Right forelimb (tissue), 1 donor: ENCODE measurements around the gene CLK2.

Experiments
- DNase-seq: peaks from one replicate; pipeline ENCODE4 v3.0.0-alpha.2; 2018

The CLK2 gene

DNA sequence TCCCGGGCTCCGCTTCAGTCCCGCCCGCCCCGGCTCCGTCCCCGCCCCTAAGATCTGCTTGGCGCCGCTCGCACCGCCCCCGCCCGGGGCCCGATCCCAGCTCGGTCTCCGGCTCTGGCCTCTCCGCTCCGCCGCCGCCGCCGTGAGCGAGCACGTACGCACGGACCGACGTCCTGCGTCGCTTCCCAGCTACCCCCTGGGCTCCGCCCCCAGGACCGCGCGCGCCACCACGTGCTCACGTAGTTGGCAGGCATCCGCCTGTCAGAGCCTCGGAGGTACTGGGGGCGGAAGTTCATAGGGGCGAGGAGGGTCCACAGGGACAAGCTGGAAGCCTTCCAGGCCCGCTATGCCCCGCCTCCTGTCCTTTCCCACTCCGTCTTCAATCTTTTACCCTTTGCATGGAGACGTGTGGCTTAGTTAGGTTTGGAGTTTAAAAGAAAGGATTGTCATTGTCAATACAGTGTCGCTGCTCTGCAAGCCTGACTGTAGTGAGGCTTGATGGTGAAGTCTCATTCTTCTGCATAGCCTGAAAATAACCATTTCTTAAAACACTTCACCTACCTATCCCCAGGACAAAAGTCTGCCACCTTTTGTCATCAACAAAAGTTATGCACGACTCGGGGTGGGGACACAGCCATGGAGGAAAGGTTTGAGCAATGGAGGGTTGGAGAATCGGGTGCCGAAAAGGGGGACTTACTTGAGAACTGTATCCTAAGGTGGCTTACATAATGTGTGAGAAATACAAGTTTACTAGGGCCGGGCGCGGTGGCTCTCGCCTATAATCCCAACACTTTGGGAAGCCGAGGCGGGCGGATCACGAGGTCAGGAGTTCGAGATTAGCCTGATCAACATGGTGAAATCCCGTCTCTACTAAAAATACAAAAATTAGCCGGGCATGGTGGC is at the start of gene CLK2:
Gene CLK2, minus strand, starts transcription at position 162 of the 903 bp plus-strand sequence. CDS start 2,527 bp downstream, outside the sequence.
- DNase-seq: peak; percentile 98

DNA sequence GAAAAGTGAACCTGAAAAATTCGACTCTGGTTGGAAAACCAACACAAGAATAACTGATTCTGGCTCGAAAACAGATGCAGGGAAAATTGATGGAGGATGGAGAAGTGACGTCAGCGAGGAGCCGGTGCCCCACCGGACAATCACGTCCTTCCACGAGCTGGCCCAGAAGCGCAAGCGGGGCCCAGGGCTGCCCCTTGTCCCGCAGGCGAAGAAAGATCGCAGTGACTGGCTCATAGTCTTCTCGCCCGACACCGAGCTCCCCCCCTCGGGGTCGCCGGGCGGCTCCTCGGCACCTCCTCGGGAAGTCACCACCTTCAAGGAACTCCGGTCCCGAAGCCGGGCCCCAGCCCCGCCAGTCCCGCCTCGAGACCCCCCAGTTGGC is 49.3 kb upstream of the CLK2 start:
- DNase-seq: peak; percentile 82

GRCh38 chr1:155321639-155322503 is 48.6 kb upstream of the CLK2 start:
- DNase-seq: no peak

DNA sequence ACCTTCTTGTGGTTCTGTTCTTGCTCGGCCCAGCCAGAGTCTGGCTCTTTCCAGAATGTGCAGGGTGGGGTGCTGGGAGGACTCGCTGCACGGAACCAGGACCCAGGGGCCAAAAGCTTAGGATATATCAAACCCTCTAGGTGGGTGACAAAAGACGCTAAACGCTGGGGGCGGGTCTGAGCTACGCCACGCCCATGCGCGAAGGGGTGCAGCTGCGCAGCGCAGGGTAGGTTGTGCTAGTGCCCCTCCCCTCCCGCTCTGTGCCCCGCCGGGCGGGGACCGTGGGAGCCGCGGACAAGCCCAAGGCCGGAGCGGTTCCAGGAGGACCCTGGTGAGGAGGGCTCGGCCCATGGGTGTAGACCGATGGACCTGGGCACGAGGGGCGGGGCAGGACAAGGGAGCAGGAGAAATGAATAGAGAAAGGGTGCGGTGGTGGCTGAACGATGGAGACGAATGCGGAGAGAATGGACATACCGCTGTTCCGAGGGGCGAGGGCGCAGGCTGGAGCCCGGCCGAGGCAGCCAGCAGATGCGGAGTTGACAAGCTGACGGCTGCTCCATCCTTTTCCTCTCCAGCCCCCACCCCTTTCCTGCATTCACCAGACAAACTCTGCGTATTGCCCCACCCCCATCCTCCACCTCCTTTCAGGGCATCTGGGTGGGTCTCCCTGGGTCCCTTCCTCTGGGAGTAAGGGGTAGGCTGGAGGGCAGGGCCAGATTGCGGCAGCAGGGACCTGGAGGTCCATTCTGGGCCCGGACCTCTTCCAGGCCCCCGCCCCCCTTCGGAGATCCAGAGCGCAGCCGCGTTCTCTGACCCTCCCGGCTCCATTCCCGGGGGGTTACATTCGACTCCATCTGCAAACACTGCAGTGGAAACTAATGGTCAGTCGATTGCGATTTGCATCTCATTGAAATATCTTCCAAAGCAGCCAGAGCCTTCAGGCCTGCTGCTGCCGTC is 47.6 kb upstream of the CLK2 start, which contains the start of gene RUSC1:
Gene RUSC1, plus strand, starts transcription at position 234 of the 957 bp plus-strand sequence. CDS start 880 bp downstream, outside the sequence.
- peak; percentile 81 for DNase-seq

DNA sequence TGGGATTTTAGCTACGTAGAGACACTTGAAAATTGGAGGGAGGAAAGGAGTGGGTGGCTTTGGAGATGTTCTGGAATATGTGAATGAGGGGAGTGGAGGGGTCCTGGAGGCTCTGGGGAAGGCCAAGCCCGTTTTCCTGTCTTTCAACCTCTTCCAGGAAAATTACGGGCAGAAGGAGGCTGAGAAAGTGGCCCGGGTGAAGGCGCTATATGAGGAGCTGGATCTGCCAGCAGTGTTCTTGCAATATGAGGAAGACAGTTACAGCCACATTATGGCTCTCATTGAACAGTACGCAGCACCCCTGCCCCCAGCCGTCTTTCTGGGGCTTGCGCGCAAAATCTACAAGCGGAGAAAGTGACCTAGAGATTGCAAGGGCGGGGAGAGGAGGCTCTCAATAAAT is 46.9 kb upstream of the CLK2 start:
- no peak for DNase-seq

GRCh38 chr1:155319536-155319935 is 46.2 kb upstream of the CLK2 start:
- no peak for DNase-seq

DNA sequence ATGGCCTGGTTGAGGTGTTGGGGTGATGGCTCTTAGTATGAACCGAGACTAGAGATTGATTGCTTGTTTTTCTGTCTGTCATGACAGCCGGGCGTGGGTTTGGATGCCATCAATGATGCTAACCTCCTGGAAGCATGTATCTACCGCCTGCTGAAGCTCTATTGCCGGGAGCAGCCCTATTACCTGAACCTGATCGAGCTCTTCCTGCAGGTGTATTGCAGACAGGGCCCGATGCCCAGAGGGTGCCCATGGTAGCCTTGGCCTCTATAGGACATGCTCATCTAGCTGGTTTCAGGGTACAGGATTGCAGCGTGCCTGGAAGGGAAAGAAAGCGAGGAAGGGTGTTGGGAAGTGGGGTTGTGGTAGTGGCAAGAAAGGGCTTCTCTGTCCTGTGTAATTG is 44.8 kb upstream of the CLK2 start:
- no peak for DNase-seq

- DNase-seq: no peak
These were observed 43.6 kb upstream of the CLK2 start for GRCh38 chr1:155316922-155317321.

- DNase-seq: no peak
These were observed 40.0 kb upstream of the CLK2 start for GRCh38 chr1:155313261-155313660.

- no peak for DNase-seq
These were observed 36.2 kb upstream of the CLK2 start for GRCh38 chr1:155309423-155310021.

DNA sequence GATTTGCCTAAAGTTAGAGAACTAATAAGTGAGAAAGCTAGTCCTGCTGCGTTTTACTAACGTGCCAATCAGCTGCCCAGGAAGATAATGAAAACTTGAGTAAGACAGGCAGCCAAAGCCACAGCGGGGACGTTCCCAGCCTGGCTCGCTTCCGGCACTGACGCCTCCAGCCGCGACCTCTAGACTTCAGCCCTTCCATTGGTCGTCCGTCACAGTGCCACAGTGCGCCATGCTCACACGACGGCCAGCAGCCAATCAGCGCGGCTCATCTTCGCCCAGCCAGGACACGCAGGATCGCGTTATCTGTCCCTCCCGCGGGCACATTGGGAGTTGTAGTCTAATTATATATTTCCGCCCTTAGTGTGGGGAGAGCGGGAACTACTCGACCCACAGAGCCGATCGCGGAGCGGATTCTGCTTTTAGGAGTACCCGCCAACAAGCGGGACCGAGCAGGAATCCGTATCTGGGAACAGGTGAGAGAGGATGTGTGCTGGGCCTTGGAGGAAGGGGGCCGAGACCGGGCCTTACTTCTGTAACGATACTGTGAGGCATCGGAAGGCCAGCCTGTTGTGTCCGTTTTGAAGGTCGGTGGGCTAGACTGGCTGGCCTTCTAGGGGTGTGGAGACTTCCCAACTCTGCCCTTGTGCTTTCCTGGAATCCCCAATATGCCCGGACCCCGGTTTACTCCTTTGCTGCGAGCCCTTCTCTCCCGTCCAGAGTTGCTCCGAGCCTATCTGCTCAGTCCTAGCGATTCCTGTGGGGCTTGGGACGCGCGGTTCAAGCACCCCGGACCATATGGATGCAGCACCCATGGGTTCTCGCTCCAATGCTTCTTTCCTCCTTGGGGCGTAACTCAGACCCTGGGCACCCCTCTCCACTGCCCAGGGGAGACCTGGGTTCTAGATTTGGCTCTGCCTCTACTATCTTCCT is 35.5 kb upstream of the CLK2 start, which contains the start of gene FDPS:
Gene FDPS, plus strand, starts transcription at position 374 of the 930 bp plus-strand sequence. CDS start 924 bp downstream, outside the sequence.
- peak; percentile 98 for DNase-seq

GRCh38 chr1:155307247-155307740 is 34.0 kb upstream of the CLK2 start:
- no peak for DNase-seq

DNA sequence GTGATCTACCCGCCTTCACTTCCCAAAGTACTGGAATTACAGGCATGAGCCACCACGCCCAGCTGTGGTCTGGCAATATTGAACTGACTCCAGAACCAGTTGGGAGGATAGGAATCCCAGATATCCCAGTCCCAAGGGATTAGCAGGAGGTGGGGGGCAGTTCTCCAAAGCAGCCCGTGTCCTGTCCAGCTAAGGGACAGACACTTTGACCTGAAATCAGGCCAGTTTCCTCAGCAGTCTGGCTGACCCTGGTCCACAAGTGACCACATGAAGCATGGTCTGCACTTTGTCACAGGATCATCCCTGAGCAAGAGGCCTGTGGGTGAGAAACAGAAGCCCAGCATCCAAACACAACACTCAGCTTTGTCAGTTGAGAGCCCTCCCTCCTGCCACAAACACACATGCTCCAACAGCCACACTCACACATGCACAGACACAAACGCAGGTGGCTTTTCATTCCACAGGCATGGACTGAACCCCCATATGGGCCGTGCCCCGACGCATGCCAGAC is 32.6 kb upstream of the CLK2 start:
- DNase-seq: no peak

DNA sequence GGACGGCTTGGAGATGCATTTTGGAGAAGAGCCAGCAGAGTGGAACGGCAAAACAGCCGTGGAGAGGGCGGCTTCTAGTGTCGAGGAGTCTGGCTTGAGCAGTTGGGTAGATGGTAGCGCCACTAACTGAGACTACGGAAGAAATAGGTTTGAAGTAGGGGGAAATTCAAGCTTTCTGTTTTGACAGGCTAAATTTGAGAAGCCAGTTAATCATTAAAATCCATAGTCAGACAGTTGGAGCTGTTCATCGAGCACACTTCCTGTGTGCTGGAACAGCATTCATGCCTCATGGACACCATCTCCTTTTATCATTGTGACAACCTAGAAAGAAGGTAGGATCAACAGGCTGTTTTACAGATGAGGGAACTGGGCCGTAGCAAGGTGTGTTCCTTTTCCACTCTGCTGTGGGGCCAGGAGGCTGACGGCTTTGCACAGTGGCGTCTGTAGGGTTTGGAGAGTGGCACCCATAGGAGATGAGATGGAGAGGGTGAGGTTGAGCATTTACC is 31.3 kb upstream of the CLK2 start:
- DNase-seq: no peak

GRCh38 chr1:155301342-155301841 is 28.1 kb upstream of the CLK2 start, which contains the start of gene PKLR:
PKLR (minus strand) TSS chr1:155301438; CDS start chr1:155301395, 43 bp downstream.
- DNase-seq: no peak

- DNase-seq: no peak
These were observed 27.4 kb upstream of the CLK2 start for GRCh38 chr1:155300553-155301329.

DNA sequence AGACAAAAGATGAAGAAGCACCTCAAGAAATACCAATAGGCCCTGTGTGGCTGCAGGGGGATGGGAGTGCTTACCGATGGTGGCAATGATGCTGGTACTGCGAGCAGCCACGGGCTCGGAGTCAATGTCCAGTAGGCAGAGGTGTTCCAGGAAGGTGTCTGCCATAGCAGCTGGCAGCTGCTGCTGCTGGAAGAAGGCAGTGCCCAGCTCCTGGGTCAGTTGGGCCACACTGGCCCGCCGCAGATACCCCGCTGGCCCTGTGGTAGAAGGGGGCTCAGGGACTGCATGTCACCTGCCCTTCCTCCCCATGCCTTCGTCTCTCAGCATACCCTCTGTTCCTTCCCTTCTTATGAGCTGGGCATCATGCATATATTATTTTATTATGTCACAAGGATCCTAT is 26.7 kb upstream of the CLK2 start:
- no peak for DNase-seq

GRCh38 chr1:155297384-155297783 is 24.1 kb upstream of the CLK2 start:
- DNase-seq: no peak

GRCh38 chr1:155296661-155297060 is 23.4 kb upstream of the CLK2 start:
- DNase-seq: no peak
